ENCODE data around the gene OR5D14. TPM values are rescaled to one million over a fixed set of nuclear protein-coding genes. Genes with fewer than 3 reads are reported as not detected.

OR5D14 gene
- total RNA-seq: not detected in 2 replicates

DNA sequence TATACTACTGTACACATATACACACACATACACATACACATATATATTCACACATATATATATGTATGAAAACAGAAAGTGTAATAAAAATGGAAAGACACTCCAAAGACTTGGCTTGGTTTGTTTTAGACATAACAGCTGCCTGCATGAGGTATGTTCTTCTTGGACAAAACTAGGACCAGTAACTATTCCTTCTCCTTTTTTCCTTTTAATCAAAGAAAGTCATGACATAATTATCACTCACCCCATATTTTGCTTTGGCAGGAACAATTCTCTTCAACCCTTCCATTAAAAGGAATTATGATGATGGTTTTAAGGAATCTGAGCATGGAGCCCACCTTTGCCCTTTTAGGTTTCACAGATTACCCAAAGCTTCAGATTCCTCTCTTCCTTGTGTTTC, at the start of gene OR5D14:
Gene OR5D14 (plus strand): TSS at position 301 of the 400 bp plus-strand sequence. CDS start 0 bp downstream, at position 301.
- no peak for DNase-seq (ENCODE audit: low read depth)

DNA sequence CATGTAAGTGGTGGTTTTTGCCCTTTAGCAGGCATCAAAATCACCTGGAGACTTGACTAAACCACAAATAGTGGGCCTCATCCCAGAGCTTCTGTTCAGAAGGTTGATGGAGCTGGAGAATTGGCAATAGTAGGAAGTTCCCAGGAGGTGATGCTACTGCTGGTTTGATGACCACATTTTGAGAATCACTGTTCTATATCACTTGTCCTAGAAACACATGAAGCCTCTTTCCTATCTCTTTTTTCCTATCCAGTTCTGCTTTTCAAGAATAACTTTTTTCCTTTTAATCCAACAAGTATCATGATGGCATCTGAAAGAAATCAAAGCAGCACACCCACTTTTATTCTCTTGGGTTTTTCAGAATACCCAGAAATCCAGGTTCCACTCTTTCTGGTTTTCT, 22.2 kb upstream of the OR5D14 start, which contains the start of gene OR5D13:
Gene OR5D13 (plus strand): TSS at position 301 of the 400 bp plus-strand sequence. CDS start 0 bp downstream, at position 301.
- no peak for DNase-seq (ENCODE audit: low read depth)

DNA sequence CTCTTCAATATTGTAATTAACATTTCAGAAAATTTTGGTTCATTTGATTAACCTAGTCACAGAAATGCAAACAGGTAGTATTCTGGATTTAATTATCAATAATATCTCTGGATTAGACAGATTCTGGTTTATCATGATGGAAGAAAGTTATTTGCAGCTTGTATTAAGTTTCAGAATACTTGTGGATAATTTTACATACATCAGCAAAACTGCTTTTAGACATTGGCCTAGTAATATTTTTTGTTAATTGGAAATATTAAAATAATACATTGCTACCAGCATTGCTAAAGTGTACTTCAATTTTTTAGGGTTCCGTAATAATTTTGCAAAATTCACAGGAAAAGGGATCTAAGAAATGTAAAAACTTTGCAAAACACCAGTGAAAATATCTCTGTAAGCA, 3.8 kb upstream of the OR5D14 start:
- DNase-seq (ENCODE audit: low read depth): no peak

DNA sequence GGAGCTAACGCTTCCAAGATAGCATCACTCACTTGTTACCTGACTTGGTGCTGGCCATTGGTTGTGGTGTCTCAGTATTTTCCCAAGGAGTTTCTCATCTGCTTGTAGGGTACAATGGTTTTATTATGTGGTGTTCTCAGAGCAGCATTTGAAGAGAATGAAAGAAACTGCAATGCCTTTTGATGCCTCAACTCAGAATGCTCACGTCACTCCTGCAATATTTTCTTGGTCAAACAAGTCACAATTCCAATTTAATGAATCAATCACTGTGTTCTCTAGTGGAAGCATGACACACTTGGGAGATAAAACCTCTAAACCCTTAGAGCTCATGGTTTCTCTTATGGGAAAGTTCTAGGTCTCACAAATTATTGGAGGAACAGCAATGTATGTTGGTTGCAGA, 2.0 kb upstream of the OR5D14 start:
- no peak for DNase-seq (ENCODE audit: low read depth)

DNA sequence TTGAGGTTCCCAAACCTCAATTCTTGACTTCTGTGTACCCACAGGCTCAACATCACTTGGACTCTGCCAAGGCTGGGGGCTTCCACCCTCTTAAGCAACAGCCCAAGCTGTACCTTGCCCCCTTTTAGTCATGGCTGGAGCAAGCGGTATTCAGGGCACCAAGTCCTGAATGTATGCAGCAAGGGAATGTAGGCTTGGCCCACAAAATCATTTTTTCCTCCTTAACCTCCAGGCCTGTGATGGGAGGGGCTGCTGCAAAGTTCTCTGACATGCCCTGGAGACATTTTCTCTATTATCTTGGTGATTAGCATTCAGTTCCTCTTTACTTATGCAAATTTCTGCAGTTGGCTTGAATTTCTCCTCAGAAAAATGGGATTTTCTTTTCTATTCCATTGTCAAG, 10.9 kb downstream of the OR5D14 start:
- DNase-seq (ENCODE audit: low read depth): no peak

DNA sequence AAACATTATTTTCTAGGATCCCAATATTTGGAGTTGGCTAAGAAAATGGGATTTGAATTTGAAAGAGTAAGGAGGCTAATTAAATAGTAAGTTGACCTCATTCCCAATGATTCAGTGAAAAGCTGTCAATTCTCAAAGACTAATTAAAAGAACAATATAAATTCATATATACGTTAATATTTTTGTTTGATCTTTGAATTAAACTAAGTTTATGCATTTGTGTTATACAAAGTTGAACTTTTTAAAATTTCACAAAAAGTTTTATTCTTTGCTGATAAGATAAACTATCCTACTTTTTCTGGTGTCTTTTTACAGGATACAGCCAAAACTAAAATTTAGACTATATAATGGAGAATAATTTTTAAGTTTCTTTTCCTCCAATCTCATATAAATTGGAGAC, 15.7 kb downstream of the OR5D14 start, which contains the start of gene OR5L1:
Gene OR5L1 (plus strand): TSS at position 301 of the 400 bp plus-strand sequence. CDS start 100 bp downstream, outside the sequence.
- DNase-seq (ENCODE audit: low read depth): no peak

DNA sequence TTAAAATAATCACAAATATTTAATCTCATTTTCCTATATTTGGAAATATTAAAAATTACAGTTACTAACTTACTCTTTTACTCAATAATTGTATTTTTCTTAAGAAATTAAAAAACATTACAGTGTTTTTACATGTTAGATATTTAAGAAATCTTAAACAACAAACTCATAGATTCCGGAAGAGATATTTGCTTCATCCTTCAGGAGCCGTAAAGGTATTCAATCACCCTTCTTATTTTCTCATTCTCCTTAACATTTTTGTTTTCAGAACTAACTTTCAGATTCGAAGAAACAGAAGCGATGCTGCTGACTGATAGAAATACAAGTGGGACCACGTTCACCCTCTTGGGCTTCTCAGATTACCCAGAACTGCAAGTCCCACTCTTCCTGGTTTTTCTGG, 24.0 kb downstream of the OR5D14 start, which contains the start of gene OR5D18:
Gene OR5D18 (plus strand): TSS at position 301 of the 400 bp plus-strand sequence. CDS start 0 bp downstream, at position 301.
- no peak for DNase-seq (ENCODE audit: low read depth)

DNA sequence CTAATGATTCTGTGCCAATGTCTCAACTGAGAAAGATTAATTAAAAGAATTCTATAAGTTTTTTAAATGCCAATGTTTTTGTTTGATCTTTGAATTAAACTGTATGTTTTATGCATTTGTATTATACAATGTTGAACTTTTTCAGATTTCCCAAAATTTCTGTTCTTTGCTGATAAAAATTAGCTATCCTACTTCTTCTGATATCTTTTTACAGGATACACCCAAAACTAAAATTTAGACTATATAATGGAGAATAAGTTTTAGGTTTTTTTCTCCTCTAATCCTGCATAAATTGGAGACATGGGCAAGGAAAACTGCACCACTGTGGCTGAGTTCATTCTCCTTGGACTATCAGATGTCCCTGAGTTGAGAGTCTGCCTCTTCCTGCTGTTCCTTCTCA, 31.6 kb downstream of the OR5D14 start, which contains the start of gene OR5L2:
Gene OR5L2 (plus strand): TSS at position 301 of the 400 bp plus-strand sequence. CDS start 0 bp downstream, at position 301.
- no peak for DNase-seq (ENCODE audit: low read depth)

DNA sequence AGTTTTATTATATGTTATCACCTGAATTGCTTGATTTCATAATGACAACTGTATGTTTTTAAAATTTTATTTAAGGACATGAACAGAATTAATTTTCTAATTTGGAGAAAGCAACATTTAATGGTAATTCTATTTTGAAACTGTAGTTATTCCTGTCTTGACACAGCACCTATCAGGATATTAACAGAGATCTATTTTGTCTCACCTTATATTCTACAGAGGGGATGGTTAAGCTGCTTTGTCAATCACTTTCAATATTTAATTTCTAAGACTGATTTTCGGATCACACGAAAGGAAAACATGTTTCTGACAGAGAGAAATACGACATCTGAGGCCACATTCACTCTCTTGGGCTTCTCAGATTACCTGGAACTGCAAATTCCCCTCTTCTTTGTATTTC, 43.1 kb downstream of the OR5D14 start, which contains the start of gene OR5D16:
Gene OR5D16 (plus strand): TSS at position 301 of the 400 bp plus-strand sequence. CDS start 0 bp downstream, at position 301.
- DNase-seq (ENCODE audit: low read depth): no peak

Other genes starting within 250 kb of the OR5D14 start
- gene OR4C15, start 241.1 kb upstream of the OR5D14 start, total RNA-seq: not detected in 2 replicates
- gene OR4C16, start 223.4 kb upstream of the OR5D14 start, total RNA-seq: not detected in 2 replicates
- not detected in 2 replicates for gene OR4C11, start 187.9 kb upstream of the OR5D14 start, total RNA-seq
- gene OR4P4, start 160.4 kb upstream of the OR5D14 start, total RNA-seq: not detected in 2 replicates
- not detected in 2 replicates for gene OR4S2, start 147.2 kb upstream of the OR5D14 start, total RNA-seq
- not detected in 2 replicates for gene OR4C6, start 133.4 kb upstream of the OR5D14 start, total RNA-seq
- gene OR5D13, start 22.1 kb upstream of the OR5D14 start, total RNA-seq: not detected in 2 replicates
- gene OR5L1, start 15.8 kb downstream of the OR5D14 start, total RNA-seq: not detected in 2 replicates
- gene OR5D18, start 24.1 kb downstream of the OR5D14 start, total RNA-seq: not detected in 2 replicates
- gene OR5L2, start 31.7 kb downstream of the OR5D14 start, total RNA-seq: not detected in 2 replicates
- gene OR5D16, start 43.2 kb downstream of the OR5D14 start, total RNA-seq: not detected in 2 replicates
- not detected in 2 replicates for gene TRIM51, start 87.7 kb downstream of the OR5D14 start, total RNA-seq
- gene OR5W2, start 119.0 kb downstream of the OR5D14 start, total RNA-seq: not detected in 2 replicates
- not detected in 2 replicates for gene OR5I1, start 140.8 kb downstream of the OR5D14 start, total RNA-seq
- not detected in 2 replicates for gene OR10AG1, start 174.4 kb downstream of the OR5D14 start, total RNA-seq
- gene OR5F1, start 199.1 kb downstream of the OR5D14 start, total RNA-seq: not detected in 2 replicates
- not detected in 2 replicates for gene OR5AS1, start 232.1 kb downstream of the OR5D14 start, total RNA-seq